Loucy (cell line): Measurements from ENCODE around the gene ZC3HAV1.

Experiments
- CTCF ChIP-seq: fragments of 200-600 bp; sonication (generic); conservative IDR thresholded peaks from 2 replicates; pipeline ENCODE4 v1.5.1; 2014; ENCODE audit warnings: mild to moderate bottlenecking, antibody characterized with exemption, low read length
- EZH2phosphoT487 ChIP-seq: fragments of 200-600 bp; IDR thresholded peaks from 2 replicates; pipeline ENCODE4 v1.6.1; 2018; ENCODE audit warnings: antibody characterized with exemption, mild to moderate bottlenecking, moderate library complexity, borderline replicate concordance

- TF ChIP-seq CTCF: no peak
- no peak for TF ChIP-seq EZH2phosphoT487
Observed at GRCh38 chr7:139078399-139078798, 31.1 kb downstream of the ZC3HAV1 start.
